ENCODE data around the gene ERAP2. TPM values are rescaled to one million over a fixed set of nuclear protein-coding genes. Genes with fewer than 3 reads are reported as not detected.
"Not testable (repeated sequence)": the region's sequence is repeated elsewhere in the genome, so short reads cannot be mapped to it uniquely, and the experiment has no call there.

Gene ERAP2, protein sequence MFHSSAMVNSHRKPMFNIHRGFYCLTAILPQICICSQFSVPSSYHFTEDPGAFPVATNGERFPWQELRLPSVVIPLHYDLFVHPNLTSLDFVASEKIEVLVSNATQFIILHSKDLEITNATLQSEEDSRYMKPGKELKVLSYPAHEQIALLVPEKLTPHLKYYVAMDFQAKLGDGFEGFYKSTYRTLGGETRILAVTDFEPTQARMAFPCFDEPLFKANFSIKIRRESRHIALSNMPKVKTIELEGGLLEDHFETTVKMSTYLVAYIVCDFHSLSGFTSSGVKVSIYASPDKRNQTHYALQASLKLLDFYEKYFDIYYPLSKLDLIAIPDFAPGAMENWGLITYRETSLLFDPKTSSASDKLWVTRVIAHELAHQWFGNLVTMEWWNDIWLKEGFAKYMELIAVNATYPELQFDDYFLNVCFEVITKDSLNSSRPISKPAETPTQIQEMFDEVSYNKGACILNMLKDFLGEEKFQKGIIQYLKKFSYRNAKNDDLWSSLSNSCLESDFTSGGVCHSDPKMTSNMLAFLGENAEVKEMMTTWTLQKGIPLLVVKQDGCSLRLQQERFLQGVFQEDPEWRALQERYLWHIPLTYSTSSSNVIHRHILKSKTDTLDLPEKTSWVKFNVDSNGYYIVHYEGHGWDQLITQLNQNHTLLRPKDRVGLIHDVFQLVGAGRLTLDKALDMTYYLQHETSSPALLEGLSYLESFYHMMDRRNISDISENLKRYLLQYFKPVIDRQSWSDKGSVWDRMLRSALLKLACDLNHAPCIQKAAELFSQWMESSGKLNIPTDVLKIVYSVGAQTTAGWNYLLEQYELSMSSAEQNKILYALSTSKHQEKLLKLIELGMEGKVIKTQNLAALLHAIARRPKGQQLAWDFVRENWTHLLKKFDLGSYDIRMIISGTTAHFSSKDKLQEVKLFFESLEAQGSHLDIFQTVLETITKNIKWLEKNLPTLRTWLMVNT
- 100 to 1,000 TPM; 107 to 110 TPM for total RNA-seq

- Mint-ChIP-seq H3K27ac (peak within 1 kb of the TSS; percentile 96), H3K27me3 (no peaks in the 10 kb centered on the region), H3K9me3 (no peaks in the 10 kb centered on the region), H3K4me3 (peak within 1 kb of the TSS; percentile 92), H3K36me3 (peaks cover 21% of the 10 kb centered on the region), H3K4me1 (peaks cover 57% of the 10 kb centered on the region)
- ATAC-seq (ENCODE audit: low read depth) (peak; percentile 69), DNase-seq (no peak)
- POLR2A ChIA-PET, result interaction anchor here (0.6 to 2.3 kb wide), 15 partner anchors 9 to 214 kb away, joined by 3 to 15 read pairs (median 4); partner anchors contain the start of genes CAST, ERAP1 and LNPEP
Observed at GRCh38 chr5:96876292-96876850, at the start of gene ERAP2. TSS of gene ERAP2 (plus strand) at chr5:96876500. CDS start at chr5:96879686, 3,186 bp downstream.

DNA sequence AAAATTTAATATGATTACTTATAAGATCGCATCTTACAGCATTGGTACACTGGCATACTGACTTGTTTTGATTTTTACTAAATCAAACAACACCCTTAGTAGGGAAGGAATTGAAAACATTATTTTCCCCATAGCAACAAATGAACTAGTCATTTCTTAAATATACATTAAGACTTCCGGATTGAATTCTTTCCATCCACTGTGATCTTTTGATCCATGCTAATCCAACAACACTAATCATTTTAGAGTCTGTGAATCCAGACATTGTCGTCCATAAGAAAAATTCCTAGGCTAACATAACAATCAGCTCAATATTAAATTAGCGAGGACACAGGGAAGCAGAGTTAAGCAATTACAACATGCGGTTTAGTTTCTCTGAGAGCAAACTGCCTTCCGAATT is 47.0 kb upstream of the ERAP2 start:
- H3K27me3 Mint-ChIP-seq, result peaks cover 7% of the 10 kb centered on the region
- no peak for ATAC-seq (ENCODE audit: low read depth)
- no peak overlapping the region for H3K27ac Mint-ChIP-seq
- H3K36me3 Mint-ChIP-seq, result peaks cover 2% of the 10 kb centered on the region
- no peak for DNase-seq
- POLR2A ChIA-PET, result no interaction called here
- H3K4me1 Mint-ChIP-seq, result peaks cover 2% of the 10 kb centered on the region
- H3K4me3 Mint-ChIP-seq, result no peak overlapping the region
- no peaks in the 10 kb centered on the region for H3K9me3 Mint-ChIP-seq

GRCh38 chr5:96834016-96834415 is 42.3 kb upstream of the ERAP2 start:
- H3K27me3 Mint-ChIP-seq, result peaks cover 3% of the 10 kb centered on the region
- H3K4me1 Mint-ChIP-seq, result peaks cover 10% of the 10 kb centered on the region
- no peaks in the 10 kb centered on the region for H3K9me3 Mint-ChIP-seq
- no peak overlapping the region for H3K27ac Mint-ChIP-seq
- POLR2A ChIA-PET, result no interaction called here
- no peaks in the 10 kb centered on the region for H3K36me3 Mint-ChIP-seq
- H3K4me3 Mint-ChIP-seq, result no peak overlapping the region
- DNase-seq (no peak), ATAC-seq (ENCODE audit: low read depth) (no peak)

DNA sequence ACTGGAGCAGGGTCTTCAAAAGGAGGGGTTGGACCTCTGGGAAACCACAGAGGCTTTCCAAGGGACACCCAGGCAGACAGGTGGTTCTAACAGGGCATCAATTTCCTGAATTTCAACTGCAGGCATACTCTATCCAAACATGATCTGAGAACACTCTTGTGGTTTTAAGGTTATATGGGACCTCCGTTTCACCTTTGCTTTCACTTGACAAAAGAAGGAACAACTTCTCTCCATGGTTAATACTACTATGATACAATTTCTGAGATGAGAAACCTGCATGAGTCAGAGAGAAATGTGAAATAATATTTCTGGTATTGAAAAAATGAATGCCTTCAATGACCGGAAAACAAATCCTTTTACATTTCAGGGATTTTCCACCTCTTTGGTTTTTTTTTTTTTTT is 40.5 kb upstream of the ERAP2 start:
- POLR2A ChIA-PET, result no interaction called here
- Mint-ChIP-seq H3K36me3 (no peaks in the 10 kb centered on the region), H3K9me3 (no peaks in the 10 kb centered on the region), H3K27me3 (peaks cover 3% of the 10 kb centered on the region), H3K4me1 (peaks cover 10% of the 10 kb centered on the region), H3K27ac (no peak overlapping the region), H3K4me3 (no peak overlapping the region)
- ATAC-seq (ENCODE audit: low read depth), result no peak
- no peak for DNase-seq

DNA sequence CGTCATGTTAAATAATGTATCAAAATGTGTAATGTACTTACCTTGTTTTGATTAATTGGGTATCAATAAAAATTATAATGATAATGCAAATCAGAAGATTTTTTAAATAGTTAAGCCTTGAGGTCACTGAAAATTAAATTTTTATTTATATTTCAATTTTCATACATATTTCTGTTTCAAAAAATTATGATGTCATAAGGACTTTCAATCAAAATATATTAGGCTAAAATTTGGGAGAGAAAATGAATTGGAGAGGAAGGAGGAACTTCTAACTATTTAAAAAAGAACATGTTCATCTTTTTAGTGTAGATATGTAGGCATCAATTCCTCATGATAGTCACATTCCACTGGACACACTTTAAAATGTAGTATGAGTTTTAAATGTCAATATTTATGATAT is 39.5 kb upstream of the ERAP2 start:
- ATAC-seq (ENCODE audit: low read depth), result no peak
- DNase-seq, result no peak
- POLR2A ChIA-PET, result no interaction called here
- peaks cover 3% of the 10 kb centered on the region for H3K27me3 Mint-ChIP-seq
- H3K27ac Mint-ChIP-seq, result no peak overlapping the region
- H3K4me3 Mint-ChIP-seq, result no peak overlapping the region
- H3K9me3 Mint-ChIP-seq, result no peaks in the 10 kb centered on the region
- peaks cover 10% of the 10 kb centered on the region for H3K4me1 Mint-ChIP-seq
- H3K36me3 Mint-ChIP-seq, result no peaks in the 10 kb centered on the region

DNA sequence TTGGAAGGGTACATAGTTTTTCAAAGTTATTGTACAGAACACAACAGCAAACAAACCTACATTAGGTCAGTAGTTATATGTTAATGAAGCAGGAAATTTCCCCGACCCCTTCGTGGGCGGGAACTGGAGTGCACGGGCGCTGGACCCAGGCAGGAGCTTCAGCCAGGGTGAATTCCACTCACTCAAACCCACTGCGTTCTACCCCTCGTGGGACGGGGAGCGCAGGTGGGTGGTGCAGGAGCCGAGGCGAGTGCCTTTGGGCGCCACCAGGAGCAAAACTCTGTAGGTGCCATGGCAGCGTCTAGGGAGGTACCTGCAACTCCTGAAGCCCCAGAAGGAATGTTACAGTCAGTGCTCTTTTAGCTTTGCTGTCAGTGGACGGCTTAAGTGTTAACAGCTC is 39.0 kb upstream of the ERAP2 start:
- H3K4me3 Mint-ChIP-seq, result no peak overlapping the region
- no peak for DNase-seq
- no peak for ATAC-seq (ENCODE audit: low read depth)
- H3K36me3 Mint-ChIP-seq, result no peaks in the 10 kb centered on the region
- no peak overlapping the region for H3K27ac Mint-ChIP-seq
- POLR2A ChIA-PET, result no interaction called here
- H3K4me1 Mint-ChIP-seq, result peaks cover 10% of the 10 kb centered on the region
- no peaks in the 10 kb centered on the region for H3K9me3 Mint-ChIP-seq
- H3K27me3 Mint-ChIP-seq, result peaks cover 3% of the 10 kb centered on the region

- POLR2A ChIA-PET, result interaction anchor here (1.1 kb wide), 1 partner anchor 30 kb away, joined by 6 read pairs; the partner anchor contains the start of gene ERAP1
- ATAC-seq (ENCODE audit: low read depth) (no peak), DNase-seq (no peak)
- no peaks in the 10 kb centered on the region for H3K36me3 Mint-ChIP-seq
- peaks cover 2% of the 10 kb centered on the region for H3K9me3 Mint-ChIP-seq
- peaks cover 3% of the 10 kb centered on the region for H3K27me3 Mint-ChIP-seq
- no peak overlapping the region for H3K27ac Mint-ChIP-seq
- H3K4me1 Mint-ChIP-seq, result peaks cover 18% of the 10 kb centered on the region
- no peak overlapping the region for H3K4me3 Mint-ChIP-seq
Observed at GRCh38 chr5:96838201-96839070, 37.9 kb upstream of the ERAP2 start.

DNA sequence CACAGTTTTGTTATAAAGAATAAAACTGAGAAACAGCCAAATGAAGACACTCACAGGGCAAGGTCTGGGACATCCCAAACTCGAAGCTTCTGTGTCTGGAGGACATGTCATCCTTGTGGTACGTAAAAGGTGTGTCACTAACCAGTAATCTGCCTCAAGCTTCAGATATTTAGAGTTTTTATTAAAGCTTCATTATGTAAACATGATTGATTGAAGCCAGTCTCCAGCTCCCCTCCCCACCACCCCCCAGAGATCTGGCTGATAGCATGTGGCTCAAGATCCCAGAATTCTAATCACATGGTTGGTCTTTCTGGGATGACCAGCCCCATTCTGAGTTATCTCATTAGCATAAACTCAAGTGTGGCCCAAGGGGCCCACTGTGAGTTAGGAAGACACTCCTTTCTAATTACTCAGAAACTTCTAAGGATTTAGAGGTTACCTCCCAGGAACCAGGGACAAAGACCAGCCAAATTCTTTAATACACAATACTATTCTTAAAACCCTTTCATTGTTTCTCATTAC is 37.2 kb upstream of the ERAP2 start:
- Mint-ChIP-seq H3K9me3 (peaks cover 2% of the 10 kb centered on the region), H3K27ac (no peak overlapping the region), H3K27me3 (peaks cover 2% of the 10 kb centered on the region), H3K4me1 (peaks cover 25% of the 10 kb centered on the region), H3K4me3 (no peak overlapping the region), H3K36me3 (no peaks in the 10 kb centered on the region)
- no peak for DNase-seq
- no peak for ATAC-seq (ENCODE audit: low read depth)
- POLR2A ChIA-PET, result interaction anchor here (1.1 kb wide), 1 partner anchor 31 kb away, joined by 6 read pairs; the partner anchor contains the start of gene ERAP1

DNA sequence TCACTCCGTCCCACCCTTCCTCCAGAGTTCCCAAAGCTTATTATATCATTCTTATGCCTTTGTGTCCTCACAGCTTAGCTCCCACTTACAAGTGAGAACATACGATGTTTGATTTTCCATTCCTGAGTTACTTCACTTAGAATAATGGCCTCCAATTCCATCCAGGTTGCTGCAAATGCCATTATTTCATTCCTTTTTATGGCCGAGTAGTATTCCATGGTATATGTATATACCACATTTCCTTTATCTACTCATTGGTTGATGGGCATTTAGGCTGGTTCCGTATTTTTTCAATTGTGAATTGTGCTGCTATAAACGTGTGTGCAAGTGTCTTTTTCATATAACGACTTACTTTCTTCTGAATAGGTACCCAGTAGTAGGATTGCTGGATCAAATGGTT is 34.4 kb upstream of the ERAP2 start:
- ATAC-seq (ENCODE audit: low read depth); DNase-seq; H3K9me3 Mint-ChIP-seq; H3K27me3 Mint-ChIP-seq; H3K36me3 Mint-ChIP-seq; H3K4me3 Mint-ChIP-seq; H3K27ac Mint-ChIP-seq; POLR2A ChIA-PET: not testable (repeated sequence)
- H3K4me1 Mint-ChIP-seq, result peaks cover 21% of the 10 kb centered on the region

DNA sequence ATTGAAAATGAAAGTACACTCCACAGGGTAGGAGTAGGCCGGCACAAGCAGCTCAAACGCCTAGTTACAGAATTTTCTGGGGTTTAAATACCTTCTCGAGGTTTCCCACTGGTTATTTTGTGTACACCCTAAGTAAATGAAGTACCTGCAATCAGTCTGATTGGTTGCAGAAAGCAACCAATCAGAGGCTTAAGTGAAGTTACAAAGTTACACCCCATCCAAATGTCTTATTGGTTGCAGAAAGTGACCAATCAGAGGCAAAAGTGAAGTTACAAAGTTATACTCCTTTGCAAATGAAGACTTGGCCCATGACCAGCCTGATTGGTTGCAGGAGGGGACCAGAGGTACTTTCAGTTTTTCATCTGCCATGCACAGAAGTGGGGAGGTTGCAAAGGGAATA is 33.2 kb upstream of the ERAP2 start:
- DNase-seq (no peak), ATAC-seq (ENCODE audit: low read depth) (no peak)
- Mint-ChIP-seq H3K9me3 (peaks cover 2% of the 10 kb centered on the region), H3K27me3 (no peaks in the 10 kb centered on the region), H3K4me3 (no peak overlapping the region), H3K4me1 (peaks cover 21% of the 10 kb centered on the region), H3K27ac (no peak overlapping the region), H3K36me3 (peaks cover 2% of the 10 kb centered on the region)
- POLR2A ChIA-PET, result no interaction called here

DNA sequence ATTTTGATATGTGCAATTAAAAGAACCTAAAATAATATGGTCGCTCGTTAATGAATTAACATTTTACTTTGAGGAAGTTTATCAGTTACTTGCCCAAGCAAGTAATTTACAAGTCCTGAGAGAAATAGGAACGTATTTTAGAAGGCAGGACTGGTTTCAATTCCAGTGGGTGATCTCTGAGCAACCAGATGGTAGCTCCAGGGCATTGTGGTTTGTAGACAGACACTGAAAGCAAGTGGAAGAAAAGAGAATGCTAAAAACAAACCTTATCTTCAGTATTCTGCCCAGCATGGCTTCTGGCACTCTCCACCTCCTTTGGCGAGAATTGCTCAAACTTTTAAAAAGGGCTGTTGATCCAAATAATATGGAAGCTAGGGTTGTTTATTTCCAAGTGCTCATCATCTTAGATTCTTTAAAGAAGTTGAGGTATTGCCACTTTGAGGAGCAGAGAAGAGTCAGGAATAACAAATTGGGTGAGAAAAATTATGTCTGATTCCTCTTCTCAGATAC is 31.8 kb upstream of the ERAP2 start:
- peaks cover 5% of the 10 kb centered on the region for H3K9me3 Mint-ChIP-seq
- peaks cover 16% of the 10 kb centered on the region for H3K4me1 Mint-ChIP-seq
- POLR2A ChIA-PET, result no interaction called here
- no peak overlapping the region for H3K4me3 Mint-ChIP-seq
- no peak overlapping the region for H3K27ac Mint-ChIP-seq
- H3K36me3 Mint-ChIP-seq, result peaks cover 5% of the 10 kb centered on the region
- DNase-seq (no peak), ATAC-seq (ENCODE audit: low read depth) (no peak)
- H3K27me3 Mint-ChIP-seq, result peaks cover 6% of the 10 kb centered on the region

DNA sequence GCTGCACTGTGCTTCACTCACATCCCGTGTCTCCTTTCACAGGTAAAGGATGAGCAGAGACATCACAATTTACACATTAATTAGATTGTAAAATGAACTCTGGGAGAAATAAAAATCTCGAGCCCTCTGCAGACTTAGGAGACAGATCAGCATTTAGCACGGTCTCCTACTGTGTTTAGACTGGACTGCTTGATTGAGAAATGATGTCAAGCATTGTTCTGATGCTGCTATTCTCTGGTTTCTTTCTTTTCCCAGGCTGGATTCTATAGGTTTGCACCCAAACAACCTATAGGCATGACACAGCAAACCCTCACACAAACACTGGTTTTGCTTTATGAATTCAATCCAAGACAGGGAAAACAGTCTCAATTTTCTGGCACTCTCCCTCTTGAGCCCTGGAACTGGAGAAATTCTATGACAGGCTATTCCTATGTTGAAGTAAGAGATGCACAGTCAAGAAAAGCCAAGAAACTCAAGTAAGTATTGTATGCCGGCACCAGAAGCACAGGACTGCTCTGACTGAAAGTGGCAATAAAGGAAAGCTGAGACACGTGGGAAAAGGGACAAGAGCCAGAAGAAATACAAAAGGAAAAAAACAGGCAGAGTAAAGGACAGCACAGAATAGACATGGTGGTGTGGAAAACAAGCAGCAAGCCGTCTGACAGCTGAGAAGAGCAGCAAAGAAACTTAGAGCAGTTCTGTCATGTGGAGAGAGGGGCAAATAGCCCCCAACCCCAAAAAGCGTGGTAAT is 24.8 kb upstream of the ERAP2 start:
- Mint-ChIP-seq H3K4me1 (no peaks in the 10 kb centered on the region), H3K27ac (no peak overlapping the region), H3K27me3 (peaks cover 8% of the 10 kb centered on the region), H3K9me3 (peaks cover 3% of the 10 kb centered on the region), H3K36me3 (peaks cover 6% of the 10 kb centered on the region), H3K4me3 (no peak overlapping the region)
- ATAC-seq (ENCODE audit: low read depth) (no peak), DNase-seq (no peak)
- POLR2A ChIA-PET, result interaction anchor here (0.6 kb wide), 1 partner anchor 82 kb away, joined by 4 read pairs; no protein-coding TSS in a partner anchor
